Measurements from ENCODE around the gene ERAL1.

GRCh38 chr17:28828294-28829040 lies 26.3 kb upstream of the ERAL1 start:
- no peak for TF ChIP-seq CTCF (conservative IDR thresholded peaks at IDR 0.05; ENCODE audit: low read length)
- no peak for TF ChIP-seq EZH2phosphoT487 (IDR thresholded peaks at IDR 0.05; ENCODE audit: borderline replicate concordance, low read depth, low read length)

All from OCI-LY7 (cell line).